ENCODE results near the gene FBXW11. TPM values are rescaled to one million over a fixed set of nuclear protein-coding genes. Genes with fewer than 3 reads are reported as not detected.

The FBXW11 gene
- total RNA-seq, 4 donors from 2014 or later: 61.3 to 76.6 (median 70.2) TPM

- no peak for DNase-seq
- intact Hi-C loops (cut with DNase I): no loop called here
- H3K27me3 ChIP-seq: no peaks in the 10 kb centered on the region
- H3K36me3 ChIP-seq: peaks cover 17 to 20% of the 10 kb centered on the region in 2 donors
- H3K4me3 ChIP-seq (replicated peaks in 1 of 3): no peak overlapping the region
- H3K4me1 ChIP-seq: no peaks in the 10 kb centered on the region
- no peaks in the 10 kb centered on the region for H3K9me3 ChIP-seq
- TF ChIP-seq CTCF (IDR thresholded peaks at IDR 0.05) (no peak), POLR2A (IDR thresholded peaks at IDR 0.05) (no peak)
- WGBS, 2 donors: 96 to 100% methylated on average over 5 of the region's 5 CpGs
- no peak overlapping the region for H3K27ac ChIP-seq
These were observed 133.8 kb downstream of the FBXW11 start for GRCh38 chr5:171872666-171873065.

- Histone ChIP-seq H3K27ac (no peak overlapping the region), H3K4me1 (no peaks in the 10 kb centered on the region), H3K4me3 (replicated peaks in 1 of 3) (no peak overlapping the region), H3K27me3 (no peaks in the 10 kb centered on the region), H3K9me3 (no peaks in the 10 kb centered on the region), H3K36me3 (peaks cover 9 to 14% of the 10 kb centered on the region in 2 donors)
- no peak for DNase-seq
- intact Hi-C loops (cut with DNase I): no loop called here
- WGBS, 2 donors: 88 to 93% methylated on average over 1 of the region's 1 CpG
- TF ChIP-seq POLR2A (IDR thresholded peaks at IDR 0.05): no peak
- TF ChIP-seq CTCF (IDR thresholded peaks at IDR 0.05): no peak
These were observed 134.7 kb downstream of the FBXW11 start for GRCh38 chr5:171871711-171872110.

GRCh38 chr5:171869956-171870355 lies 136.5 kb downstream of the FBXW11 start:
- Histone ChIP-seq H3K9me3 (no peaks in the 10 kb centered on the region), H3K27me3 (no peaks in the 10 kb centered on the region), H3K27ac (no peak overlapping the region), H3K4me1 (no peaks in the 10 kb centered on the region), H3K4me3 (replicated peaks in 1 of 3) (no peak overlapping the region), H3K36me3 (no peaks in the 10 kb centered on the region)
- DNase-seq: no peak
- TF ChIP-seq POLR2A (IDR thresholded peaks at IDR 0.05): no peak
- TF ChIP-seq CTCF (IDR thresholded peaks at IDR 0.05): no peak
- WGBS, 2 donors: 77 to 82% methylated on average over 1 of the region's 1 CpG
- intact Hi-C loops (cut with DNase I): no loop called here

GRCh38 chr5:171868236-171868635 lies 138.2 kb downstream of the FBXW11 start:
- Histone ChIP-seq H3K4me1 (no peaks in the 10 kb centered on the region), H3K9me3 (no peaks in the 10 kb centered on the region), H3K4me3 (replicated peaks in 1 of 3) (no peak overlapping the region), H3K36me3 (no peaks in the 10 kb centered on the region), H3K27me3 (no peaks in the 10 kb centered on the region), H3K27ac (no peak overlapping the region)
- DNase-seq: no peak
- intact Hi-C loops (cut with DNase I): no loop called here
- no peak for TF ChIP-seq CTCF (IDR thresholded peaks at IDR 0.05)
- TF ChIP-seq POLR2A (IDR thresholded peaks at IDR 0.05): no peak
- WGBS, 2 donors: 70 to 76% methylated on average over 2 of the region's 2 CpGs

- Histone ChIP-seq H3K27me3 (no peaks in the 10 kb centered on the region), H3K9me3 (no peaks in the 10 kb centered on the region), H3K36me3 (no peaks in the 10 kb centered on the region), H3K4me3 (replicated peaks in 1 of 3) (no peak overlapping the region), H3K4me1 (no peaks in the 10 kb centered on the region), H3K27ac (no peak overlapping the region)
- no peak for DNase-seq
- TF ChIP-seq POLR2A (IDR thresholded peaks at IDR 0.05) (no peak), CTCF (IDR thresholded peaks at IDR 0.05) (no peak)
- WGBS, 2 donors: 72 to 79% methylated on average over 1 of the region's 1 CpG
- intact Hi-C loops (cut with DNase I): no loop called here
These were observed 138.7 kb downstream of the FBXW11 start for GRCh38 chr5:171867786-171868185.

All from thyroid gland (tissue), 4 donors.